ENCODE results near the gene POC5.

DNA sequence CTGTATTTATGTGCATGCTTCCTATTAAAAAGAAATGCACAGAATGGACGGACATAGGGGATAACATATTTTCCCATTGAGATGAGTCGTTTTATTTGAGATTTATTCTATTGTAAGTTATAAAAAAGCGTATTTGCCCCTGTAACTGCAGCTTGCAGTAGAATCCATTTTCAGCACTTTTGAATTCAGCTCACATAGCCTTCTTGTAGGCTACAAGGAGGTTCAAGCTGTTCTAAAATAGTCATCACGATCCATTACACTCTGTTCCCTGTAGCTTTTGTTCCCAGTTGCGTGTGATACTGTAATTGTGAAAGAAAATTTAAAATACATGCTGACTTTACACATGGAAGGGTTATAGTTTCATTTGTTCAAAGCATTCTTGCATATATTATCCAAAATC is 40.9 kb upstream of the POC5 start:
- TF ChIP-seq, protein P1, sequence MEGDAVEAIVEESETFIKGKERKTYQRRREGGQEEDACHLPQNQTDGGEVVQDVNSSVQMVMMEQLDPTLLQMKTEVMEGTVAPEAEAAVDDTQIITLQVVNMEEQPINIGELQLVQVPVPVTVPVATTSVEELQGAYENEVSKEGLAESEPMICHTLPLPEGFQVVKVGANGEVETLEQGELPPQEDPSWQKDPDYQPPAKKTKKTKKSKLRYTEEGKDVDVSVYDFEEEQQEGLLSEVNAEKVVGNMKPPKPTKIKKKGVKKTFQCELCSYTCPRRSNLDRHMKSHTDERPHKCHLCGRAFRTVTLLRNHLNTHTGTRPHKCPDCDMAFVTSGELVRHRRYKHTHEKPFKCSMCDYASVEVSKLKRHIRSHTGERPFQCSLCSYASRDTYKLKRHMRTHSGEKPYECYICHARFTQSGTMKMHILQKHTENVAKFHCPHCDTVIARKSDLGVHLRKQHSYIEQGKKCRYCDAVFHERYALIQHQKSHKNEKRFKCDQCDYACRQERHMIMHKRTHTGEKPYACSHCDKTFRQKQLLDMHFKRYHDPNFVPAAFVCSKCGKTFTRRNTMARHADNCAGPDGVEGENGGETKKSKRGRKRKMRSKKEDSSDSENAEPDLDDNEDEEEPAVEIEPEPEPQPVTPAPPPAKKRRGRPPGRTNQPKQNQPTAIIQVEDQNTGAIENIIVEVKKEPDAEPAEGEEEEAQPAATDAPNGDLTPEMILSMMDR (IDR thresholded peaks at IDR 0.05) = no peak
- TF ChIP-seq POLR2A (IDR thresholded peaks at IDR 0.05) = no peak

All from lower leg skin (tissue), 3 donors.